A673 (cell line): ENCODE results near the gene B4GALT3. TPM values are rescaled to one million over a fixed set of nuclear protein-coding genes. Genes with fewer than 3 reads are reported as not detected.

Experiments
- BruUV-seq: library from RNA; stranded (reverse); fragments of 400-500 nt; replicated peaks from 2 replicates; lab custom pipeline; 2021; lab: Mats Ljungman, UMichigan
- CTCF ChIA-PET: fragments of 300-600 bp; sonication (Branson Sonifier 250); formaldehyde crosslinking; loops from one replicate; lab custom pipeline; 2022; ENCODE audit warnings: antibody characterized with exemption; lab: Charles Lee
- POLR2A ChIA-PET: fragments of 300-600 bp; sonication (Branson Sonifier 250); formaldehyde crosslinking; loops from one replicate; lab custom pipeline; 2022; ENCODE audit warnings: antibody characterized with exemption; ENCODE audit not compliant: low non-redundant PET; lab: Charles Lee
- DNase-seq: peaks from one replicate; pipeline ENCODE4 v3.0.0-alpha.2; 2015; ENCODE audit warnings: low spot score
- H3K27ac ChIP-seq: fragments of 200-600 bp; sonication (generic); 2 replicates; pipeline ENCODE4 v1.5.1; 2016; ENCODE audit warnings: mixed run types, low read depth, mild to moderate bottlenecking, mixed read lengths, antibody characterized with exemption, low read length; ENCODE audit not compliant: poor library complexity, severe bottlenecking
- H3K27me3 ChIP-seq: fragments of 200-600 bp; sonication (generic); replicated peaks from 2 replicates; pipeline ENCODE4 v1.6.1; 2017; ENCODE audit warnings: mixed run types, low read depth, mild to moderate bottlenecking, mixed read lengths, antibody characterized with exemption, low read length; ENCODE audit not compliant: insufficient read depth, poor library complexity
- H3K36me3 ChIP-seq: fragments of 200-600 bp; sonication (generic); 2 replicates; pipeline ENCODE4 v1.6.1; 2016; ENCODE audit warnings: mixed run types, mild to moderate bottlenecking, mixed read lengths, antibody characterized with exemption, low read length; ENCODE audit not compliant: insufficient read depth, poor library complexity, severe bottlenecking
- H3K4me1 ChIP-seq: fragments of 200-600 bp; sonication (generic); 2 replicates; pipeline ENCODE4 v1.6.1; 2017; ENCODE audit warnings: mixed run types, mild to moderate bottlenecking, mixed read lengths, antibody characterized with exemption, low read length; ENCODE audit not compliant: insufficient read depth, poor library complexity, severe bottlenecking
- H3K4me3 ChIP-seq: fragments of 200-600 bp; sonication (generic); 2 replicates; pipeline ENCODE4 v1.5.1; 2016; ENCODE audit warnings: low read depth, mixed run types, mild to moderate bottlenecking, mixed read lengths, low read length; ENCODE audit not compliant: poor library complexity, severe bottlenecking
- H3K9me3 ChIP-seq: fragments of 200-600 bp; sonication (generic); 2 replicates; pipeline ENCODE4 v1.6.1; 2016; ENCODE audit warnings: mixed run types, low read depth, mild to moderate bottlenecking, mixed read lengths, antibody characterized with exemption, low read length; ENCODE audit not compliant: poor library complexity, severe bottlenecking
- CTCF ChIP-seq: fragments of 300-800, 200-600 bp; sonication (generic); conservative IDR thresholded peaks from 2 replicates; pipeline ENCODE4 v1.5.1; 2017; ENCODE audit warnings: low read depth, mild to moderate bottlenecking, antibody characterized with exemption, low read length, moderate library complexity, mixed read lengths
- EZH2 ChIP-seq: fragments of 200-600 bp; sonication (generic); IDR thresholded peaks from 2 replicates; pipeline ENCODE4 v1.6.1; 2017; ENCODE audit warnings: borderline replicate concordance, low read depth, mild to moderate bottlenecking, mixed read lengths, antibody characterized with exemption, low read length; ENCODE audit not compliant: poor library complexity, severe bottlenecking
- intact Hi-C: fragments of 100-400 bp; cut with micrococcal nuclease; formaldehyde crosslinking; loops from one replicate; pipeline ENCODE4 v1.10.0; 2022; ENCODE audit not compliant: unreplicated experiment
- total RNA-seq: library from RNA; stranded (reverse); gene quantifications from 2 replicates; pipeline ENCODE4 v1.2.3, GENCODE V29; 2021

Gene B4GALT3
- total RNA-seq, 1 experiment from 2014 or later: 55.1 TPM

GRCh38 chr1:161165742-161166668, 11.3 kb downstream of the B4GALT3 start, which contains the start of gene PPOX:
PPOX (plus strand) TSS chr1:161166426; CDS start chr1:161166848, 422 bp downstream.
- TF ChIP-seq CTCF (peak; percentile 74), EZH2 (no peak)
- no TSS peak for BruUV-seq

GRCh38 chr1:161164901-161165610, 12.3 kb downstream of the B4GALT3 start:
- DNase-seq: no peak
- TF ChIP-seq EZH2: no peak
- TF ChIP-seq CTCF: no peak
- Histone ChIP-seq H3K27ac (peak overlapping the region; percentile 69), H3K27me3 (no peaks in the 10 kb centered on the region), H3K4me3 (peak overlapping the region; percentile 83), H3K36me3 (peaks cover 43% of the 10 kb centered on the region), H3K4me1 (no peaks in the 10 kb centered on the region), H3K9me3 (no peaks in the 10 kb centered on the region)
- intact Hi-C loops: no loop called here
- no TSS peak for BruUV-seq
- POLR2A ChIA-PET: interaction anchor here (0.6 kb wide), 1 partner anchor 9 kb away, joined by 5 read pairs; no protein-coding TSS in a partner anchor
- CTCF ChIA-PET: interaction anchor here (0.9 to 1.6 kb wide), 2 partner anchors 34 to 67 kb away, joined by 4 read pairs; partner anchors contain the start of genes ADAMTS4 and KLHDC9

More at GRCh38 chr1:161165742-161166668, 11.3 kb downstream of the B4GALT3 start, which contains the start of gene PPOX:
- Histone ChIP-seq H3K9me3 (no peaks in the 10 kb centered on the region), H3K36me3 (peaks cover 44% of the 10 kb centered on the region), H3K27ac (peak within 1 kb of the TSS; percentile 69), H3K27me3 (no peaks in the 10 kb centered on the region), H3K4me3 (peak within 1 kb of the TSS; percentile 83), H3K4me1 (no peaks in the 10 kb centered on the region)
- ChIA-PET POLR2A (interaction anchor here (0.6 kb wide), 2 partner anchors 10 to 34 kb away, joined by 5 to 8 read pairs; no protein-coding TSS in a partner anchor), CTCF (interaction anchor here (0.9 to 1.6 kb wide), 4 partner anchors 33 to 68 kb away, joined by 4 to 6 read pairs (median 4); partner anchors contain the start of genes ADAMTS4, KLHDC9, NDUFS2 and TOMM40L)
- intact Hi-C loops: no loop called here
- peak; percentile 98 for DNase-seq

- POLR2A ChIA-PET: interaction anchor here (0.6 kb wide), 1 partner anchor 12 kb away, joined by 5 read pairs; no protein-coding TSS in a partner anchor
- H3K27me3 ChIP-seq: no peaks in the 10 kb centered on the region
- no peak overlapping the region for H3K27ac ChIP-seq
- H3K4me1 ChIP-seq: peaks cover 3% of the 10 kb centered on the region
- no peak for TF ChIP-seq CTCF
- no TSS peak for BruUV-seq
- no peak overlapping the region for H3K4me3 ChIP-seq
- no peak for DNase-seq
- intact Hi-C loops: no loop called here
- H3K36me3 ChIP-seq: peaks cover 34% of the 10 kb centered on the region
- CTCF ChIA-PET: no interaction called here
- no peaks in the 10 kb centered on the region for H3K9me3 ChIP-seq
These were observed 13.5 kb downstream of the B4GALT3 start for GRCh38 chr1:161163793-161164192.
